K562 (cell line): ENCODE results near the gene MYO3B. TPM values are rescaled to one million over a fixed set of nuclear protein-coding genes. Genes with fewer than 3 reads are reported as not detected.

Source experiments
- BRF1 ChIP-seq: IDR thresholded peaks from 3 replicates; pipeline ENCODE4 v1.6.1; 2011; ENCODE audit warnings: borderline replicate concordance, mild to moderate bottlenecking; ENCODE audit not compliant: insufficient read length; ENCODE audit errors: extremely low read depth
- CBFA2T3 ChIP-seq: fragments of 450-650 bp; IDR thresholded peaks from 2 replicates; pipeline ENCODE4 v1.6.1; 2017
- DACH1 ChIP-seq: fragments of 450-650 bp; IDR thresholded peaks from 2 replicates; pipeline ENCODE4 v1.6.1; 2018; ENCODE audit not compliant: partially characterized antibody
- ELF4 ChIP-seq: fragments of 450-650 bp; formaldehyde crosslinking; IDR thresholded peaks from 2 replicates; pipeline ENCODE4 v1.4.0; 2022; ENCODE audit warnings: missing genetic modification characterization
- LARP7 ChIP-seq: fragments of 450-650 bp; IDR thresholded peaks from 2 replicates; pipeline ENCODE4 v1.6.1; 2016
- MYBL2 ChIP-seq, 2 experiments: fragments of 450-650 bp in 1 of 2; sonication (generic) in 1 of 2; formaldehyde crosslinking in 1 of 2; IDR thresholded peaks; 2 replicates each; pipeline versions ENCODE4 v1.6.1 to v1.8.1; 2017 to 2022; ENCODE audit warnings: borderline replicate concordance in 1 of 2, inconsistent platforms in 1 of 2, low read depth in 1 of 2, mild to moderate bottlenecking in 1 of 2, missing genetic modification reagents in 1 of 2, moderate library complexity in 1 of 2
- NFE2L1 ChIP-seq: fragments of 450-650 bp; IDR thresholded peaks from 2 replicates; pipeline ENCODE4 v1.6.1; 2016; ENCODE audit warnings: missing genetic modification characterization, low read depth, mild to moderate bottlenecking, missing compliant biosample characterization, moderate library complexity, borderline replicate concordance
- NR2C1 ChIP-seq, 2 experiments: fragments of 450-650 bp; IDR thresholded peaks; 2 replicates each; pipeline ENCODE4 v1.6.1; 2017; ENCODE audit warnings: mild to moderate bottlenecking in 2 of 2, antibody characterized with exemption in 1 of 2, inconsistent platforms in 1 of 2, missing compliant biosample characterization in 1 of 2, missing genetic modification characterization in 1 of 2
- PCBP2 ChIP-seq: fragments of 200-400 bp; formaldehyde crosslinking; IDR thresholded peaks from 2 replicates; pipeline ENCODE4 v1.6.1; 2018; ENCODE audit warnings: low read length, low read depth, mild to moderate bottlenecking, moderate library complexity; ENCODE audit not compliant: poor library complexity, severe bottlenecking
- RBFOX2 ChIP-seq: fragments of 200-400 bp; formaldehyde crosslinking; IDR thresholded peaks from 2 replicates; pipeline ENCODE4 v1.6.1; 2017; ENCODE audit warnings: low read depth, mild to moderate bottlenecking, low read length, moderate library complexity
- RBM22 ChIP-seq: fragments of 200-400 bp; formaldehyde crosslinking; IDR thresholded peaks from 2 replicates; pipeline ENCODE4 v1.6.1; 2018; ENCODE audit warnings: low read length, low read depth; ENCODE audit not compliant: poor library complexity, severe bottlenecking
- RFX5 ChIP-seq: IDR thresholded peaks from 2 replicates; pipeline ENCODE4 v1.6.1; 2011; ENCODE audit warnings: low read depth, mild to moderate bottlenecking, improper control_type of control experiment, low read length
- SP1 ChIP-seq: sonication (generic); formaldehyde crosslinking; IDR thresholded peaks from 2 replicates; pipeline ENCODE4 v1.8.1; 2022; ENCODE audit warnings: mild to moderate bottlenecking, missing genetic modification reagents
- SRSF7 ChIP-seq: fragments of 200-400 bp; formaldehyde crosslinking; optimal IDR thresholded peaks from 2 replicates; pipeline ENCODE3; 2017; ENCODE audit warnings: mild to moderate bottlenecking, low read depth, low read length
- TEAD2 ChIP-seq: fragments of 450-650 bp; IDR thresholded peaks from 2 replicates; pipeline ENCODE4 v1.6.1; 2016; ENCODE audit warnings: missing genetic modification characterization, control low read depth, missing compliant biosample characterization
- TGIF2 ChIP-seq: sonication (generic); formaldehyde crosslinking; IDR thresholded peaks from 2 replicates; pipeline ENCODE4 v1.8.1; 2022; ENCODE audit warnings: mild to moderate bottlenecking, missing genetic modification reagents, moderate library complexity
- ZNF3 ChIP-seq: fragments of 250-450 bp; sonication (Bioruptor Pico); IDR thresholded peaks from 2 replicates; pipeline ENCODE4 v1.5.0; 2021; ENCODE audit warnings: mild to moderate bottlenecking, moderate library complexity
- ZNF785 ChIP-seq: fragments of 250-450 bp; sonication (Bioruptor Pico); IDR thresholded peaks from 2 replicates; pipeline ENCODE4 v1.4.0; 2020; ENCODE audit warnings: mild to moderate bottlenecking
- polyA plus RNA-seq, 8 experiments: library from polyadenylated mRNA; depleted of rRNA in 4 of 8; stranded (reverse) in 5 of 8; unstranded in 3 of 8; fragments of >200 nt; fragmentation: Nextera tagmentation in 2 of 8; fragmentation: Illumina TruSeq in 1 of 8; extraction: Ambion mirVana in 2 of 8; extraction: Trizol in 1 of 8; gene quantifications; 2 replicates each; pipeline versions ENCODE4 v1.2.1 to v1.2.3, GENCODE V29; 2011 to 2014; ENCODE audit warnings: inconsistent platforms in 1 of 8, missing spikeins in 1 of 8
- total RNA-seq, 7 experiments: library from RNA; depleted of rRNA in 6 of 7; stranded (reverse); fragments of >200 nt in 6 of 7; fragmentation: Illumina TruSeq in 2 of 7; extraction: Trizol in 2 of 7; gene quantifications; 2 replicates each; pipeline versions ENCODE4 v1.2.1 to v1.2.3, GENCODE V29; 2011 to 2021; ENCODE audit warnings: low replicate concordance in 1 of 7
- TF ChIP-seq, protein P1 (sequence below): fragments of 450-650 bp; IDR thresholded peaks from 2 replicates; pipeline ENCODE4 v1.6.1; 2016; ENCODE audit warnings: low read depth
- TF ChIP-seq, protein P2 (sequence below), 2 experiments: IDR thresholded peaks; 2 replicates each; pipeline ENCODE4 v1.6.1; 2011; ENCODE audit warnings: borderline replicate concordance in 1 of 2, control low read depth in 1 of 2, low read depth in 1 of 2, low read length in 1 of 2, mild to moderate bottlenecking in 1 of 2, mixed read lengths in 1 of 2, moderate library complexity in 1 of 2; ENCODE audit not compliant: insufficient read depth in 1 of 2, insufficient read length in 1 of 2, poor library complexity in 1 of 2, severe bottlenecking in 1 of 2; ENCODE audit errors: extremely low read depth in 1 of 2

MYO3B gene
- total and polyA plus RNA-seq, 9 of the 15 experiments (the other 6 are each of a cell fraction or from before 2014, with no cell fraction given) = 2.7 to 6.5 (median 3.6) TPM

DNA sequence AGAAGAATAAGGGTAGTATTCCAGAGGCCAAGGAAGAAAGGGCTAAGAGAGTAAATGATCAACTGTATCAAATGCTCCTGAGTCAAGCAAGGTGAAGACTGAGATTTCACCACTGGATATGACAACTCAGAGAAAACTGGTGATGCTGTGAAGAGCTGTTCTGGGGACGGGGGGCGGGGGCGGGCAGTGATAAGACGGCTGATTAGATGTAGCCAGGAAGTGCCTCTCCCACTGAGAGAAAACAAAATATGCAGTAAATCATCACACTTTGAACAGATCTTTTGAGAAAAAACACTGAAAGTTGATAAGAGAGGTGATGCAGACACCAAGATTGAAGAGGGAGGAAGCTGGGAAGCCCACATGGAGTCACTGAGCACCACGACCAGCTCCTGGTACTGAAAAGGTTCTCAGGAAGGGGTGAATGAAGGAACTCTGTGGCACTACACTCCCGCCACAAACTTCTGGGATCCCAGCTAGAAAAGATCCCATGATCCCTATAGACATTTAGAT lies 75.8 kb downstream of the MYO3B start (continued):
- TF ChIP-seq, protein P1, sequence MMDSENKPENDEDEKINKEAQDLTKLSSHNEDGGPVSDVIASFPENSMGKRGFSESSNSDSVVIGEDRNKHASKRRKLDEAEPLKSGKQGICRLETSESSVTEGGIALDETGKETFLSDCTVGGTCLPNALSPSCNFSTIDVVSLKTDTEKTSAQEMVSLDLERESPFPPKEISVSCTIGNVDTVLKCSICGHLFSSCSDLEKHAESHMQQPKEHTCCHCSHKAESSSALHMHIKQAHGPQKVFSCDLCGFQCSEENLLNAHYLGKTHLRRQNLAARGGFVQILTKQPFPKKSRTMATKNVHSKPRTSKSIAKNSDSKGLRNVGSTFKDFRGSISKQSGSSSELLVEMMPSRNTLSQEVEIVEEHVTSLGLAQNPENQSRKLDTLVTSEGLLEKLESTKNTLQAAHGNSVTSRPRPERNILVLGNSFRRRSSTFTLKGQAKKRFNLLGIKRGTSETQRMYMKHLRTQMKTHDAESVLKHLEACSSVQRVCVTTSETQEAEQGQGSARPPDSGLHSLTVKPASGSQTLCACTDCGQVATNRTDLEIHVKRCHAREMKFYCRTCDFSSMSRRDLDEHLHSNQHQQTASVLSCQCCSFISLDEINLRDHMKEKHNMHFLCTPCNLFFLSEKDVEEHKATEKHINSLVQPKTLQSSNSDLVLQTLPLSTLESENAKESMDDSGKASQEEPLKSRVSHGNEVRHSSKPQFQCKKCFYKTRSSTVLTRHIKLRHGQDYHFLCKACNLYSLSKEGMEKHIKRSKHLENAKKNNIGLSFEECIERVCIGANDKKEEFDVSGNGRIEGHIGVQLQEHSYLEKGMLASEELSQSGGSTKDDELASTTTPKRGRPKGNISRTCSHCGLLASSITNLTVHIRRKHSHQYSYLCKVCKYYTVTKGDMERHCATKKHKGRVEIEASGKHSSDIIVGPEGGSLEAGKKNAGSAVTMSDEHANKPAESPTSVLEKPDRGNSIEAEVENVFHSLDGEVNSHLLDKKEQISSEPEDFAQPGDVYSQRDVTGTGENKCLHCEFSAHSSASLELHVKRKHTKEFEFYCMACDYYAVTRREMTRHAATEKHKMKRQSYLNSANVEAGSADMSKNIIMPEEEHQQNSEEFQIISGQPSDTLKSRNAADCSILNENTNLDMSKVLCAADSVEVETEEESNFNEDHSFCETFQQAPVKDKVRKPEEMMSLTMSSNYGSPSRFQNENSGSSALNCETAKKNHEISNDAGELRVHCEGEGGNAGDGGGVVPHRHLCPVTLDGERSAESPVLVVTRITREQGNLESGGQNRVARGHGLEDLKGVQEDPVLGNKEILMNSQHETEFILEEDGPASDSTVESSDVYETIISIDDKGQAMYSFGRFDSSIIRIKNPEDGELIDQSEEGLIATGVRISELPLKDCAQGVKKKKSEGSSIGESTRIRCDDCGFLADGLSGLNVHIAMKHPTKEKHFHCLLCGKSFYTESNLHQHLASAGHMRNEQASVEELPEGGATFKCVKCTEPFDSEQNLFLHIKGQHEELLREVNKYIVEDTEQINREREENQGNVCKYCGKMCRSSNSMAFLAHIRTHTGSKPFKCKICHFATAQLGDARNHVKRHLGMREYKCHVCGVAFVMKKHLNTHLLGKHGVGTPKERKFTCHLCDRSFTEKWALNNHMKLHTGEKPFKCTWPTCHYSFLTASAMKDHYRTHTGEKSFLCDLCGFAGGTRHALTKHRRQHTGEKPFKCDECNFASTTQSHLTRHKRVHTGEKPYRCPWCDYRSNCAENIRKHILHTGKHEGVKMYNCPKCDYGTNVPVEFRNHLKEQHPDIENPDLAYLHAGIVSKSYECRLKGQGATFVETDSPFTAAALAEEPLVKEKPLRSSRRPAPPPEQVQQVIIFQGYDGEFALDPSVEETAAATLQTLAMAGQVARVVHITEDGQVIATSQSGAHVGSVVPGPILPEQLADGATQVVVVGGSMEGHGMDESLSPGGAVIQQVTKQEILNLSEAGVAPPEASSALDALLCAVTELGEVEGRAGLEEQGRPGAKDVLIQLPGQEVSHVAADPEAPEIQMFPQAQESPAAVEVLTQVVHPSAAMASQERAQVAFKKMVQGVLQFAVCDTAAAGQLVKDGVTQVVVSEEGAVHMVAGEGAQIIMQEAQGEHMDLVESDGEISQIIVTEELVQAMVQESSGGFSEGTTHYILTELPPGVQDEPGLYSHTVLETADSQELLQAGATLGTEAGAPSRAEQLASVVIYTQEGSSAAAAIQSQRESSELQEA = no peak
- no peak for TF ChIP-seq TGIF2 (CRISPR knock-in tag)
- TF ChIP-seq NFE2L1 = no peak
- TF ChIP-seq DACH1 = no peak
- TF ChIP-seq LARP7 = no peak
- no peak for TF ChIP-seq MYBL2 (IDR thresholded peaks at IDR 0.05; ENCODE audit: low read depth)
- no peak for TF ChIP-seq MYBL2 (CRISPR knock-in tag; IDR thresholded peaks at IDR 0.05; ENCODE audit: borderline replicate concordance)
- TF ChIP-seq RFX5 = no peak
- no peak for TF ChIP-seq ZNF3 (CRISPR knock-in tag)
- TF ChIP-seq, protein P2, sequence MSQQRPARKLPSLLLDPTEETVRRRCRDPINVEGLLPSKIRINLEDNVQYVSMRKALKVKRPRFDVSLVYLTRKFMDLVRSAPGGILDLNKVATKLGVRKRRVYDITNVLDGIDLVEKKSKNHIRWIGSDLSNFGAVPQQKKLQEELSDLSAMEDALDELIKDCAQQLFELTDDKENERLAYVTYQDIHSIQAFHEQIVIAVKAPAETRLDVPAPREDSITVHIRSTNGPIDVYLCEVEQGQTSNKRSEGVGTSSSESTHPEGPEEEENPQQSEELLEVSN (IDR thresholded peaks at IDR 0.05; ENCODE audit: borderline replicate concordance in 1 of 2, extremely low read depth in 1 of 2, insufficient read depth in 1 of 2, insufficient read length in 1 of 2, low read depth in 1 of 2, low read length in 1 of 2, poor library complexity in 1 of 2, severe bottlenecking in 1 of 2) = no peak
- no peak for TF ChIP-seq TEAD2 (tag)
- TF ChIP-seq SP1 (CRISPR knock-in tag) = no peak
- TF ChIP-seq NR2C1 (IDR thresholded peaks at IDR 0.05) = no peak
- no peak for TF ChIP-seq NR2C1 (tag; IDR thresholded peaks at IDR 0.05)
- no peak for TF ChIP-seq ZNF785 (CRISPR knock-in tag)
- no peak for TF ChIP-seq RBM22
- no peak for TF ChIP-seq RBFOX2
- TF ChIP-seq CBFA2T3 = peak; percentile 57
- no peak for TF ChIP-seq PCBP2
- no peak for TF ChIP-seq ELF4 (CRISPR knock-in tag)
- TF ChIP-seq SRSF7 = no peak
- no peak for TF ChIP-seq BRF1
